HEK293 (cell line): ENCODE data around the gene USP21.

Experiments
- FEZF1 ChIP-seq: fragments of 450-650 bp; formaldehyde crosslinking; IDR thresholded peaks from 2 replicates; pipeline ENCODE4 v1.5.1; 2016; ENCODE audit warnings: missing biosample characterization, missing genetic modification characterization
- OVOL3 ChIP-seq: fragments of 450-650 bp; formaldehyde crosslinking; IDR thresholded peaks from 2 replicates; pipeline ENCODE4 v1.5.1; 2016; ENCODE audit warnings: missing biosample characterization, missing genetic modification characterization
- REPIN1 ChIP-seq: fragments of 450-650 bp; formaldehyde crosslinking; IDR thresholded peaks from 2 replicates; pipeline ENCODE4 v1.5.1; 2017; ENCODE audit warnings: missing biosample characterization, missing genetic modification characterization, low read depth
- ZBTB1 ChIP-seq: fragments of 450-650 bp; formaldehyde crosslinking; IDR thresholded peaks from 2 replicates; pipeline ENCODE4 v1.5.1; 2016; ENCODE audit warnings: missing biosample characterization, missing genetic modification characterization
- ZBTB8A ChIP-seq: fragments of 450-650 bp; formaldehyde crosslinking; IDR thresholded peaks from 2 replicates; pipeline ENCODE4 v1.5.1; 2016; ENCODE audit warnings: missing biosample characterization, missing genetic modification characterization
- ZEB2 ChIP-seq: fragments of 450-650 bp; formaldehyde crosslinking; IDR thresholded peaks from 2 replicates; pipeline ENCODE4 v1.5.1; 2016; ENCODE audit warnings: missing biosample characterization, missing genetic modification characterization
- ZFHX2 ChIP-seq: fragments of 450-650 bp; formaldehyde crosslinking; conservative IDR thresholded peaks from 2 replicates; pipeline ENCODE4 v1.5.1; 2016; ENCODE audit warnings: missing biosample characterization, missing genetic modification characterization
- ZFP3 ChIP-seq: fragments of 450-650 bp; formaldehyde crosslinking; IDR thresholded peaks from 2 replicates; pipeline ENCODE4 v1.5.1; 2016; ENCODE audit warnings: low read depth, missing biosample characterization, missing genetic modification characterization
- ZNF184 ChIP-seq: fragments of 450-650 bp; IDR thresholded peaks from 2 replicates; pipeline ENCODE4 v1.5.1; 2018; ENCODE audit warnings: missing biosample characterization, mild to moderate bottlenecking, missing genetic modification characterization
- ZNF202 ChIP-seq: fragments of 450-650 bp; formaldehyde crosslinking; IDR thresholded peaks from 2 replicates; pipeline ENCODE4 v1.5.1; 2016; ENCODE audit warnings: missing biosample characterization, missing genetic modification characterization, borderline replicate concordance
- ZNF302 ChIP-seq: fragments of 450-650 bp; formaldehyde crosslinking; IDR thresholded peaks from 2 replicates; pipeline ENCODE4 v1.5.1; 2016; ENCODE audit warnings: missing biosample characterization, missing genetic modification characterization, low read depth
- ZNF416 ChIP-seq: fragments of 450-650 bp; formaldehyde crosslinking; IDR thresholded peaks from 2 replicates; pipeline ENCODE4 v1.5.1; 2016; ENCODE audit warnings: missing biosample characterization, missing genetic modification characterization
- ZNF510 ChIP-seq: fragments of 450-650 bp; formaldehyde crosslinking; IDR thresholded peaks from 2 replicates; pipeline ENCODE4 v1.5.1; 2018; ENCODE audit warnings: mild to moderate bottlenecking, missing genetic modification characterization, missing biosample characterization; ENCODE audit not compliant: insufficient replicate concordance
- ZNF629 ChIP-seq: fragments of 450-650 bp; formaldehyde crosslinking; IDR thresholded peaks from 2 replicates; pipeline ENCODE4 v1.5.1; 2017; ENCODE audit warnings: missing biosample characterization, missing genetic modification characterization
- ZNF660 ChIP-seq: fragments of 450-650 bp; IDR thresholded peaks from 2 replicates; pipeline ENCODE4 v1.5.1; 2018; ENCODE audit warnings: missing biosample characterization, mild to moderate bottlenecking, missing genetic modification characterization
- ZNF664 ChIP-seq: fragments of 450-650 bp; formaldehyde crosslinking; IDR thresholded peaks from 2 replicates; pipeline ENCODE4 v1.5.1; 2016; ENCODE audit warnings: missing biosample characterization, missing genetic modification characterization
- ZNF76 ChIP-seq: fragments of 450-650 bp; formaldehyde crosslinking; IDR thresholded peaks from 2 replicates; pipeline ENCODE4; 2016; ENCODE audit warnings: low read depth, missing biosample characterization, missing genetic modification characterization, borderline replicate concordance
- ZNF777 ChIP-seq: fragments of 450-650 bp; formaldehyde crosslinking; IDR thresholded peaks from 2 replicates; pipeline ENCODE4 v1.5.1; 2017; ENCODE audit warnings: missing biosample characterization, missing genetic modification characterization, borderline replicate concordance
- ZNF791 ChIP-seq: fragments of 450-650 bp; formaldehyde crosslinking; IDR thresholded peaks from 2 replicates; pipeline ENCODE4 v1.5.1; 2016; ENCODE audit warnings: missing biosample characterization, missing genetic modification characterization
- ZXDB ChIP-seq: fragments of 450-650 bp; formaldehyde crosslinking; IDR thresholded peaks from 2 replicates; pipeline ENCODE4 v1.5.1; 2016; ENCODE audit warnings: missing biosample characterization, missing genetic modification characterization
- TF ChIP-seq, protein P1 (sequence below): fragments of 450-650 bp; formaldehyde crosslinking; IDR thresholded peaks from 2 replicates; pipeline ENCODE4 v1.5.1; 2016; ENCODE audit warnings: missing biosample characterization, missing genetic modification characterization
- TF ChIP-seq, protein P2 (sequence below): fragments of 450-650 bp; formaldehyde crosslinking; IDR thresholded peaks from 2 replicates; pipeline ENCODE4 v1.5.1; 2017; ENCODE audit warnings: missing biosample characterization, missing genetic modification characterization
- TF ChIP-seq, protein P3 (sequence below): fragments of 450-650 bp; formaldehyde crosslinking; IDR thresholded peaks from 2 replicates; pipeline ENCODE4 v1.5.1; 2017; ENCODE audit warnings: missing biosample characterization, missing genetic modification characterization
- TF ChIP-seq, protein P4 (sequence below): fragments of 450-650 bp; formaldehyde crosslinking; IDR thresholded peaks from 2 replicates; pipeline ENCODE4 v1.5.1; 2017; ENCODE audit warnings: missing biosample characterization, missing genetic modification characterization
- TF ChIP-seq, protein P5 (sequence below): fragments of 450-650 bp; formaldehyde crosslinking; IDR thresholded peaks from 2 replicates; pipeline ENCODE4 v1.5.1; 2017; ENCODE audit warnings: missing biosample characterization, missing genetic modification characterization
- TF ChIP-seq, protein P6 (sequence below): fragments of 450-650 bp; formaldehyde crosslinking; IDR thresholded peaks from 2 replicates; pipeline ENCODE4 v1.5.1; 2016; ENCODE audit warnings: missing biosample characterization, missing genetic modification characterization
- TF ChIP-seq, protein P7 (sequence below): fragments of 450-650 bp; formaldehyde crosslinking; IDR thresholded peaks from 2 replicates; pipeline ENCODE4 v1.5.1; 2016; ENCODE audit warnings: missing biosample characterization, missing genetic modification characterization

USP21 gene

DNA sequence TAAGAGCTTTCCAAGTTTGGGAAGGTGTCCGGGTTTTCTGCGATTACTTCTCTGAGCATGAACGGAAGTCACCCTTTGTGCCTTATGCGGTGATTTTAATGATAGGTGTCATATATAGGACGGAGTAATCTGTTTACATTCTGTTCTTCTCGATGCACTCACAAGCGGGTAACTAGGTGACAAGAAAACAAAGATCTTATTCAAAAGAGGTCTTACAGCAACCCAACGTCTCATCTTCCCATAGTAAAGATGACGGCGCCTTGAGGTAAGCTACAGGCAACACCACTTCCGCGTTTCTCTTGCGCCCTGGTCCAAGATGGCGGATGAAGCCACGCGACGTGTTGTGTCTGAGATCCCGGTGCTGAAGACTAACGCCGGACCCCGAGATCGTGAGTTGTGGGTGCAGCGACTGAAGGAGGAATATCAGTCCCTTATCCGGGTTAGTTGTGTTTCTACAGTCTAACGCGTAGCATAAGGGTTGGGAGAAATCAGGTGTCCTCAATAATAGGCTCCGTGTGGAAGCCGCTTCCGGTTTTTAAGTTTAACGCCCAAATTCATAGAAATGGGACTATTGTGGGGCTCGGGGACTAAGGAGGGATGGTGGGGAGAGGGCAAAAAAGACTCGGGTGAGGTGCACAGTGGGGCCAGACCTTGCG is 5.5 kb upstream of the USP21 start, which contains the start of gene UFC1 (continued):
- TF ChIP-seq ZNF184 (tag by site-specific recombination), result no peak
- peak; percentile 85; the same call in 1 of the 2 replicates for TF ChIP-seq ZEB2 (tag by site-specific recombination)
- TF ChIP-seq, protein P1, sequence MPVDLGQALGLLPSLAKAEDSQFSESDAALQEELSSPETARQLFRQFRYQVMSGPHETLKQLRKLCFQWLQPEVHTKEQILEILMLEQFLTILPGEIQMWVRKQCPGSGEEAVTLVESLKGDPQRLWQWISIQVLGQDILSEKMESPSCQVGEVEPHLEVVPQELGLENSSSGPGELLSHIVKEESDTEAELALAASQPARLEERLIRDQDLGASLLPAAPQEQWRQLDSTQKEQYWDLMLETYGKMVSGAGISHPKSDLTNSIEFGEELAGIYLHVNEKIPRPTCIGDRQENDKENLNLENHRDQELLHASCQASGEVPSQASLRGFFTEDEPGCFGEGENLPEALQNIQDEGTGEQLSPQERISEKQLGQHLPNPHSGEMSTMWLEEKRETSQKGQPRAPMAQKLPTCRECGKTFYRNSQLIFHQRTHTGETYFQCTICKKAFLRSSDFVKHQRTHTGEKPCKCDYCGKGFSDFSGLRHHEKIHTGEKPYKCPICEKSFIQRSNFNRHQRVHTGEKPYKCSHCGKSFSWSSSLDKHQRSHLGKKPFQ, result 0 out of 2 replicates have a peak, but pooled peaks have one; percentile 40
- TF ChIP-seq, protein P2, sequence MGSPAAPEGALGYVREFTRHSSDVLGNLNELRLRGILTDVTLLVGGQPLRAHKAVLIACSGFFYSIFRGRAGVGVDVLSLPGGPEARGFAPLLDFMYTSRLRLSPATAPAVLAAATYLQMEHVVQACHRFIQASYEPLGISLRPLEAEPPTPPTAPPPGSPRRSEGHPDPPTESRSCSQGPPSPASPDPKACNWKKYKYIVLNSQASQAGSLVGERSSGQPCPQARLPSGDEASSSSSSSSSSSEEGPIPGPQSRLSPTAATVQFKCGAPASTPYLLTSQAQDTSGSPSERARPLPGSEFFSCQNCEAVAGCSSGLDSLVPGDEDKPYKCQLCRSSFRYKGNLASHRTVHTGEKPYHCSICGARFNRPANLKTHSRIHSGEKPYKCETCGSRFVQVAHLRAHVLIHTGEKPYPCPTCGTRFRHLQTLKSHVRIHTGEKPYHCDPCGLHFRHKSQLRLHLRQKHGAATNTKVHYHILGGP (tag by site-specific recombination), result peak; percentile 51; the same call in 1 of the 2 replicates
- peak; percentile 87; the same call in 1 of the 2 replicates for TF ChIP-seq ZNF664 (tag by site-specific recombination)
- TF ChIP-seq, protein P3, sequence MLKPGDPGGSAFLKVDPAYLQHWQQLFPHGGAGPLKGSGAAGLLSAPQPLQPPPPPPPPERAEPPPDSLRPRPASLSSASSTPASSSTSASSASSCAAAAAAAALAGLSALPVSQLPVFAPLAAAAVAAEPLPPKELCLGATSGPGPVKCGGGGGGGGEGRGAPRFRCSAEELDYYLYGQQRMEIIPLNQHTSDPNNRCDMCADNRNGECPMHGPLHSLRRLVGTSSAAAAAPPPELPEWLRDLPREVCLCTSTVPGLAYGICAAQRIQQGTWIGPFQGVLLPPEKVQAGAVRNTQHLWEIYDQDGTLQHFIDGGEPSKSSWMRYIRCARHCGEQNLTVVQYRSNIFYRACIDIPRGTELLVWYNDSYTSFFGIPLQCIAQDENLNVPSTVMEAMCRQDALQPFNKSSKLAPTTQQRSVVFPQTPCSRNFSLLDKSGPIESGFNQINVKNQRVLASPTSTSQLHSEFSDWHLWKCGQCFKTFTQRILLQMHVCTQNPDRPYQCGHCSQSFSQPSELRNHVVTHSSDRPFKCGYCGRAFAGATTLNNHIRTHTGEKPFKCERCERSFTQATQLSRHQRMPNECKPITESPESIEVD (tag by site-specific recombination), result no peak
- TF ChIP-seq ZNF416 (tag by site-specific recombination), result no peak
- TF ChIP-seq, protein P4, sequence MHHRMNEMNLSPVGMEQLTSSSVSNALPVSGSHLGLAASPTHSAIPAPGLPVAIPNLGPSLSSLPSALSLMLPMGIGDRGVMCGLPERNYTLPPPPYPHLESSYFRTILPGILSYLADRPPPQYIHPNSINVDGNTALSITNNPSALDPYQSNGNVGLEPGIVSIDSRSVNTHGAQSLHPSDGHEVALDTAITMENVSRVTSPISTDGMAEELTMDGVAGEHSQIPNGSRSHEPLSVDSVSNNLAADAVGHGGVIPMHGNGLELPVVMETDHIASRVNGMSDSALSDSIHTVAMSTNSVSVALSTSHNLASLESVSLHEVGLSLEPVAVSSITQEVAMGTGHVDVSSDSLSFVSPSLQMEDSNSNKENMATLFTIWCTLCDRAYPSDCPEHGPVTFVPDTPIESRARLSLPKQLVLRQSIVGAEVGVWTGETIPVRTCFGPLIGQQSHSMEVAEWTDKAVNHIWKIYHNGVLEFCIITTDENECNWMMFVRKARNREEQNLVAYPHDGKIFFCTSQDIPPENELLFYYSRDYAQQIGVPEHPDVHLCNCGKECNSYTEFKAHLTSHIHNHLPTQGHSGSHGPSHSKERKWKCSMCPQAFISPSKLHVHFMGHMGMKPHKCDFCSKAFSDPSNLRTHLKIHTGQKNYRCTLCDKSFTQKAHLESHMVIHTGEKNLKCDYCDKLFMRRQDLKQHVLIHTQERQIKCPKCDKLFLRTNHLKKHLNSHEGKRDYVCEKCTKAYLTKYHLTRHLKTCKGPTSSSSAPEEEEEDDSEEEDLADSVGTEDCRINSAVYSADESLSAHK (tag by site-specific recombination), result peak; percentile 46; the same call in 1 of the 2 replicates
- TF ChIP-seq ZNF777 (tag by site-specific recombination), result peak; percentile 94
- TF ChIP-seq ZNF76, result peak; percentile 80; the same call in 1 of the 2 replicates
- TF ChIP-seq OVOL3, result peak; percentile 63; the same call in 1 of the 2 replicates
- TF ChIP-seq ZNF629 (tag by site-specific recombination), result peak; percentile 86
- TF ChIP-seq, protein P5, sequence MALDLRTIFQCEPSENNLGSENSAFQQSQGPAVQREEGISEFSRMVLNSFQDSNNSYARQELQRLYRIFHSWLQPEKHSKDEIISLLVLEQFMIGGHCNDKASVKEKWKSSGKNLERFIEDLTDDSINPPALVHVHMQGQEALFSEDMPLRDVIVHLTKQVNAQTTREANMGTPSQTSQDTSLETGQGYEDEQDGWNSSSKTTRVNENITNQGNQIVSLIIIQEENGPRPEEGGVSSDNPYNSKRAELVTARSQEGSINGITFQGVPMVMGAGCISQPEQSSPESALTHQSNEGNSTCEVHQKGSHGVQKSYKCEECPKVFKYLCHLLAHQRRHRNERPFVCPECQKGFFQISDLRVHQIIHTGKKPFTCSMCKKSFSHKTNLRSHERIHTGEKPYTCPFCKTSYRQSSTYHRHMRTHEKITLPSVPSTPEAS (tag by site-specific recombination), result peak; percentile 40; the same call in 1 of the 2 replicates
- TF ChIP-seq ZFP3 (tag by site-specific recombination), result no peak
- no peak for TF ChIP-seq ZFHX2 (tag by site-specific recombination)
- TF ChIP-seq ZNF510 (tag by site-specific recombination), result no peak
- TF ChIP-seq ZBTB8A (tag by site-specific recombination), result peak; percentile 83
- no peak for TF ChIP-seq ZNF791 (tag by site-specific recombination)
- peak; percentile 93; the same call in 1 of the 2 replicates for TF ChIP-seq ZNF660
- no peak for TF ChIP-seq FEZF1 (tag by site-specific recombination)
- no peak; the same call in 1 of the 2 replicates for TF ChIP-seq REPIN1 (tag by site-specific recombination)
- 0 out of 2 replicates have a peak, but pooled peaks have one; percentile 29 for TF ChIP-seq ZNF302 (tag by site-specific recombination)
- TF ChIP-seq ZXDB, result peak; percentile 97
- TF ChIP-seq ZNF202 (tag by site-specific recombination), result no peak
- TF ChIP-seq, protein P6, sequence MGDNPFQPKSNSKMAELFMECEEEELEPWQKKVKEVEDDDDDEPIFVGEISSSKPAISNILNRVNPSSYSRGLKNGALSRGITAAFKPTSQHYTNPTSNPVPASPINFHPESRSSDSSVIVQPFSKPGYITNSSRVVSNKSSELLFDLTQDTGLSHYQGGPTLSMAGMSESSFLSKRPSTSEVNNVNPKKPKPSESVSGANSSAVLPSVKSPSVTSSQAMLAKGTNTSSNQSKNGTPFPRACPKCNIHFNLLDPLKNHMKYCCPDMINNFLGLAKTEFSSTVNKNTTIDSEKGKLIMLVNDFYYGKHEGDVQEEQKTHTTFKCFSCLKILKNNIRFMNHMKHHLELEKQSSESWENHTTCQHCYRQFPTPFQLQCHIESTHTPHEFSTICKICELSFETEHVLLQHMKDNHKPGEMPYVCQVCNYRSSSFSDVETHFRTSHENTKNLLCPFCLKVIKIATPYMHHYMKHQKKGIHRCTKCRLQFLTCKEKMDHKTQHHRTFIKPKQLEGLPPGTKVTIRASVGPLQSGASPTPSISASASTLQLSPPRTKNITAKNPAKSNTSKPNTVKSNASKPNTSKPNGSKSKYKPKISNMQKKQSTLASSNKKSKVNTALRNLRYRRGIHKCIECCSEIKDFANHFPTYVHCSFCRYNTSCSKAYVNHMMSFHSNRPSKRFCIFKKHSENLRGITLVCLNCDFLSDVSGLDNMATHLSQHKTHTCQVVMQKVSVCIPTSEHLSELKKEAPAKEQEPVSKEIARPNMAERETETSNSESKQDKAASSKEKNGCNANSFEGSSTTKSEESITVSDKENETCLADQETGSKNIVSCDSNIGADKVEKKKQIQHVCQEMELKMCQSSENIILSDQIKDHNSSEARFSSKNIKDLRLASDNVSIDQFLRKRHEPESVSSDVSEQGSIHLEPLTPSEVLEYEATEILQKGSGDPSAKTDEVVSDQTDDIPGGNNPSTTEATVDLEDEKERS (tag by site-specific recombination), result peak; percentile 71; the same call in 1 of the 2 replicates
- TF ChIP-seq, protein P7, sequence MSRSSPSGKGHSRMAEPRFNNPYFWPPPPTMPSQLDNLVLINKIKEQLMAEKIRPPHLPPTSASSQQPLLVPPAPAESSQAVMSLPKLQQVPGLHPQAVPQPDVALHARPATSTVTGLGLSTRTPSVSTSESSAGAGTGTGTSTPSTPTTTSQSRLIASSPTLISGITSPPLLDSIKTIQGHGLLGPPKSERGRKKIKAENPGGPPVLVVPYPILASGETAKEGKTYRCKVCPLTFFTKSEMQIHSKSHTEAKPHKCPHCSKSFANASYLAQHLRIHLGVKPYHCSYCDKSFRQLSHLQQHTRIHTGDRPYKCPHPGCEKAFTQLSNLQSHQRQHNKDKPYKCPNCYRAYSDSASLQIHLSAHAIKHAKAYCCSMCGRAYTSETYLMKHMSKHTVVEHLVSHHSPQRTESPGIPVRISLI (tag by site-specific recombination), result no peak
- TF ChIP-seq ZBTB1 (tag by site-specific recombination), result peak; percentile 95
